ENCODE results near the gene MCL1. TPM values are rescaled to one million over a fixed set of nuclear protein-coding genes. Genes with fewer than 3 reads are reported as not detected.
A peak's percentile ranks its signal among the peaks of the same experiment; 100 is the strongest.
"Not testable (repeated sequence)": the region's sequence is repeated elsewhere in the genome, so short reads cannot be mapped to it uniquely, and the experiment has no call there.

MCL1 gene
- total RNA-seq, 1 experiment from 2014 or later: 261 TPM

DNA sequence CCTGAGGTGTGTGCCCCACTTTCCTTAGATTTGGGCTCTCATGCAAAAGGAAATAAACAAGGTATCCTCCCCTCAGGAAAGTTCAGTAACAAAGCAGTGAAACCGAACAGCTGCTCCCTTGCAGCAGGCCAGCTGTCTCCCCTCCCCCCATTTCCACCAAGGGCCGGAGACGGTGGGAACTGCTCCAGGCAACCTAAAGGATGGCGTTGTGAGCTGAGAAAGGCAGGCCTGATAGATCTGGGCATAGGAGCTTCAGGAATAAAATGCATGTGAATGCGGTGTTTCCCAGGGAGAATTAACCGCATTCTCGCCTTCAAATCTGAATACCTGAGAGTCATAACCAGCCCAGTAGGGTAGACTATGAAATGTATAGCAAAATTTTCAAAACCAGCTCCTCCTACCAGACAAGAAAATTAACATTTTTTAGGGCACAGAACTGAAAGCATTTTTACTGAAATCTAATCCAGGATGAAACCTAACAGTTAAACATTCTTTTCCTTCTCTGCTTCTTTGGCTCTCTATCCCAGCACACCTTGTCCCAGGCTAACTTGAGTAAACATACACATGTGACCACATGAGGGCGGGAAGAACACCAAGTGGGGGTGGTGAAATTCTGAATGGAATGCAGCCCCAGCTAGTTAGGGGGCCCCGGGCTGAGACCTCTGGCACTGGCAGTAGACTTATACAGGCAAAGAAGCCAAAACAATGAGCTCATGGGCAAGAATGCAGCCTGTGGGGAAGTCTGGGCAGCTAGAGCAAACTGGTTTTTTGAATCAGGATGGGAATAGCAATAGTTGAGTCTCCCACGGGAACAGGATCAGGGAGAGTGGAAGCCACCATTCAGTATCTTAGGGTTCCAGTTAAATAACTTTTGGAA is 11.5 kb downstream of the MCL1 start:
- TF ChIP-seq, protein P1, sequence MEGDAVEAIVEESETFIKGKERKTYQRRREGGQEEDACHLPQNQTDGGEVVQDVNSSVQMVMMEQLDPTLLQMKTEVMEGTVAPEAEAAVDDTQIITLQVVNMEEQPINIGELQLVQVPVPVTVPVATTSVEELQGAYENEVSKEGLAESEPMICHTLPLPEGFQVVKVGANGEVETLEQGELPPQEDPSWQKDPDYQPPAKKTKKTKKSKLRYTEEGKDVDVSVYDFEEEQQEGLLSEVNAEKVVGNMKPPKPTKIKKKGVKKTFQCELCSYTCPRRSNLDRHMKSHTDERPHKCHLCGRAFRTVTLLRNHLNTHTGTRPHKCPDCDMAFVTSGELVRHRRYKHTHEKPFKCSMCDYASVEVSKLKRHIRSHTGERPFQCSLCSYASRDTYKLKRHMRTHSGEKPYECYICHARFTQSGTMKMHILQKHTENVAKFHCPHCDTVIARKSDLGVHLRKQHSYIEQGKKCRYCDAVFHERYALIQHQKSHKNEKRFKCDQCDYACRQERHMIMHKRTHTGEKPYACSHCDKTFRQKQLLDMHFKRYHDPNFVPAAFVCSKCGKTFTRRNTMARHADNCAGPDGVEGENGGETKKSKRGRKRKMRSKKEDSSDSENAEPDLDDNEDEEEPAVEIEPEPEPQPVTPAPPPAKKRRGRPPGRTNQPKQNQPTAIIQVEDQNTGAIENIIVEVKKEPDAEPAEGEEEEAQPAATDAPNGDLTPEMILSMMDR (IDR thresholded peaks at IDR 0.05; ENCODE audit: unreplicated experiment): no peak
- Mint-ChIP-seq H3K27me3 (ENCODE audit: unreplicated experiment) (no peaks in the 10 kb centered on the region), H3K4me1 (ENCODE audit: low read depth, unreplicated experiment) (peaks cover 60% of the 10 kb centered on the region), H3K27ac (ENCODE audit: unreplicated experiment) (peak overlapping the region; percentile 91), H3K4me3 (ENCODE audit: low read depth, unreplicated experiment) (peak overlapping the region; percentile 66), H3K9me3 (ENCODE audit: low read depth, unreplicated experiment) (no peaks in the 10 kb centered on the region), H3K36me3 (ENCODE audit: insufficient read depth, unreplicated experiment) (peaks cover 93% of the 10 kb centered on the region)
- DNase-seq: peak; percentile 92
- no TSS peak for BruUV-seq (replicated peaks)
- intact Hi-C loops (cut with micrococcal nuclease; ENCODE audit: unreplicated experiment): loop anchor here (1.0 to 10.0 kb wide), 2 partner anchors 8 to 127 kb away; partner anchors contain the start of gene GOLPH3L
- CTCF ChIA-PET: interaction anchor here (0.5 to 1.8 kb wide), 9 partner anchors 9 to 417 kb away, joined by 3 to 6 read pairs (median 4); partner anchors contain the start of genes ENSA and MCL1

DNA sequence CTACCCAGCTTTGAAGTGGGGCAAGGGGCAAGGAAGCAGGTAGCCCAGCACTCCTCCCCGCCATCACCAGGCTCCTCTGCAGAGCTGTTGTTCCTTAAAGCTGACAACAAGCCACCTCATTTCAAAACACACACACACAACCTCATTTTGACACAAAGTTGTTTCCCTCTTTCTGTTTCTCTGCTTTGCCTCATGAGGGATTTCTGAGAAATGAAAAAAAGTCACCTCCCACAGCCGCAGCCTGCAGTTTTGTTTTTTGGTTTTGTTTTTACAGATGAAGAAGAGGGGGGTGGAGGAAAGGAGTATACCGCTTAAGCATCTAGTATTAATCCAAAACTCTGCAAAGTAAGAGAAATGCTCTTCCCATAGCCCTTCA is 12.1 kb downstream of the MCL1 start:
- peak overlapping the region; percentile 91 for H3K27ac Mint-ChIP-seq (ENCODE audit: unreplicated experiment)
- DNase-seq: no peak
- H3K9me3 Mint-ChIP-seq (ENCODE audit: low read depth, unreplicated experiment): no peaks in the 10 kb centered on the region
- H3K36me3 Mint-ChIP-seq (ENCODE audit: insufficient read depth, unreplicated experiment): peaks cover 93% of the 10 kb centered on the region
- peaks cover 67% of the 10 kb centered on the region for H3K4me1 Mint-ChIP-seq (ENCODE audit: low read depth, unreplicated experiment)
- TF ChIP-seq, protein P1 (IDR thresholded peaks at IDR 0.05; ENCODE audit: unreplicated experiment): no peak
- H3K4me3 Mint-ChIP-seq (ENCODE audit: low read depth, unreplicated experiment): peak overlapping the region; percentile 66
- no peaks in the 10 kb centered on the region for H3K27me3 Mint-ChIP-seq (ENCODE audit: unreplicated experiment)
- intact Hi-C loops (cut with micrococcal nuclease; ENCODE audit: unreplicated experiment): loop anchor here (10.0 kb wide), 1 partner anchor 127 kb away; the partner anchor contains the start of gene GOLPH3L
- BruUV-seq (replicated peaks): no TSS peak
- CTCF ChIA-PET: interaction anchor here (0.5 to 1.8 kb wide), 5 partner anchors 10 to 418 kb away, joined by 3 to 6 read pairs (median 4); partner anchors contain the start of gene MCL1

DNA sequence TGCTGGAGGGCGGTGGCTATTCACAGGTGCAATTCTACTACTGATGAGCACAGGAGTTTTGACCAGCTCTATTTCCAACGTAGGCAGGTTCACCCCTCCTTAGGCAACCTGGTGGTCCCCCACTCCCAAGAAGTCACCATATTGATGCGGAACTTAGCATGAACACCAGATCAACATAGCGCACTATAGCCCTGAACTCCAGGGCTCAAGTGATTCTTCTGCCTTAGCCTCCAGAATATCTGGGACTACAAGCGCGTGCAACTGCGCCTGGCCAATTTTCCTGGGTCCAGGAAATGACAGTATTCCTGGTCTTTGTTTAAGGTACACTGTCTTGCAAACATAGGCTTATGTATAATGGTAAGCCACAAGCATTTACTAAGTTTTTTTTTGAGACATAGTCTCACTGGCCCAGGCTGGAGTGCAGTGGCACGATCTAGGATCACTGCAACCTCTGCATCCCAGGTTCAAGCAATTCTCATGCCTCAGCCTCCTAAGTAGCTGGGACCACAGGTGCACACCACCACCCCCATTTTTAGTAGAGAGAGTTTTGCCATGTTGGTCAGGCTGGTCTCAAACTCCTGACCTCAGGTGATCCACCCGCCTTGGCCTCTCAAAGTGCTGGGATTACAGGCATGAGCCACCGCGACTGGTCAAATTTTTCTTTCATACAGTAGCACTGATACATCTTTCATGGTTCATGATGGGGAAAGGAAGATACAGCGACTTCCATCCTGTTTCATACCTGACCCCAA is 12.6 kb downstream of the MCL1 start:
- TF ChIP-seq, protein P1 (IDR thresholded peaks at IDR 0.05; ENCODE audit: unreplicated experiment): no peak
- no peak for DNase-seq
- CTCF ChIA-PET: interaction anchor here (0.5 to 1.8 kb wide), 6 partner anchors 10 to 418 kb away, joined by 3 to 6 read pairs (median 4); partner anchors contain the start of gene MCL1
- Mint-ChIP-seq H3K27me3 (ENCODE audit: unreplicated experiment) (no peaks in the 10 kb centered on the region), H3K4me1 (ENCODE audit: low read depth, unreplicated experiment) (peaks cover 72% of the 10 kb centered on the region), H3K27ac (ENCODE audit: unreplicated experiment) (peak overlapping the region; percentile 91), H3K9me3 (ENCODE audit: low read depth, unreplicated experiment) (no peaks in the 10 kb centered on the region), H3K36me3 (ENCODE audit: insufficient read depth, unreplicated experiment) (peaks cover 93% of the 10 kb centered on the region), H3K4me3 (ENCODE audit: low read depth, unreplicated experiment) (peak overlapping the region; percentile 66)
- intact Hi-C loops (cut with micrococcal nuclease; ENCODE audit: unreplicated experiment): loop anchor here (10.0 kb wide), 1 partner anchor 128 kb away; the partner anchor contains the start of gene GOLPH3L
- BruUV-seq (replicated peaks): no TSS peak

DNA sequence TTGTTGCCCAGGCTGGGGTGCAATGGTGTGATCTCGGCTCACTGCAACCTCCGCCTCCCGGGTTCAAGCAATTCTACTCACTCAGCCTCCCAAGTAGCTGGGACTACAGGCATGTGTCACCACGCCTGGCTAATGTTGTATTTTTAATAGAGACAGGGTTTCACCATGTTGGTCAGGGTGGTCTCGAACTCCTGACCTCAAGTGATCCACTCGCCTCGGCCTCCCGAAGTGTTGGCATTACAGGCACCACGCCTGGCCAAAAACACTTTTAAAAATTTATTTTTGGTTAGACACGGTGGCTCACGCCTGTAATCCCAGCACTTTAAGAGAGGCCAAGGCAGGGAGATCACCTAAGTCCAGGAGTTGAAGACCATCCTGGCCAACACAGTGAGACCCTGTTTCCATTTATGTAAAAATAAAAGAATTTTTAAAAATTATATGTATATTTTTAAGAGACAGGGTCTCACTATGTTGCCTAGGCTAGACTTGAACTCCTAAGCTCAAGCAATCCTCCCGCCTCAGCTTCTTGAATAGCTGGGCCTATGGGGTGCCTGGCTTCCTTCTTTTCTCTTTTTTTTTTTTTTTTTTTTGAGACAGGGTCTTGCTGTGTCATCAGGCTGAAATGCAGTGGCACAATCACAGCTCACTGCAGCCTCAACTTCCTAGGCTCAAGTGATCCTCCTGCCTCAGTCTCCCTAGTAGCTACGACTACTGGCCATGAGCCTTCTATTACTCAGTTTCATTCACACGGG is 14.0 kb downstream of the MCL1 start:
- intact Hi-C loops (cut with micrococcal nuclease; ENCODE audit: unreplicated experiment): loop anchor here (10.0 kb wide), 1 partner anchor 129 kb away; the partner anchor contains the start of gene GOLPH3L
- H3K27me3 Mint-ChIP-seq (ENCODE audit: unreplicated experiment); DNase-seq; H3K4me3 Mint-ChIP-seq (ENCODE audit: low read depth, unreplicated experiment); BruUV-seq (replicated peaks); H3K9me3 Mint-ChIP-seq (ENCODE audit: low read depth, unreplicated experiment): not testable (repeated sequence)
- peak overlapping the region; percentile 95 for H3K27ac Mint-ChIP-seq (ENCODE audit: unreplicated experiment)
- CTCF ChIA-PET: interaction anchor here (0.6 to 0.7 kb wide), 2 partner anchors 100 to 105 kb away, joined by 4 to 6 read pairs; no protein-coding TSS in a partner anchor
- peaks cover 93% of the 10 kb centered on the region for H3K36me3 Mint-ChIP-seq (ENCODE audit: insufficient read depth, unreplicated experiment)
- H3K4me1 Mint-ChIP-seq (ENCODE audit: low read depth, unreplicated experiment): peaks cover 77% of the 10 kb centered on the region

All from Calu3 (cell line).